Kidney capillary endothelial cell (primary cell): ENCODE measurements around the gene KIAA0513.

ENCODE experiments used
- DNase-seq: peaks from one replicate; pipeline ENCODE4 v3.0.0-alpha.2; 2018; ENCODE audit warnings: low spot score

Gene KIAA0513, protein sequence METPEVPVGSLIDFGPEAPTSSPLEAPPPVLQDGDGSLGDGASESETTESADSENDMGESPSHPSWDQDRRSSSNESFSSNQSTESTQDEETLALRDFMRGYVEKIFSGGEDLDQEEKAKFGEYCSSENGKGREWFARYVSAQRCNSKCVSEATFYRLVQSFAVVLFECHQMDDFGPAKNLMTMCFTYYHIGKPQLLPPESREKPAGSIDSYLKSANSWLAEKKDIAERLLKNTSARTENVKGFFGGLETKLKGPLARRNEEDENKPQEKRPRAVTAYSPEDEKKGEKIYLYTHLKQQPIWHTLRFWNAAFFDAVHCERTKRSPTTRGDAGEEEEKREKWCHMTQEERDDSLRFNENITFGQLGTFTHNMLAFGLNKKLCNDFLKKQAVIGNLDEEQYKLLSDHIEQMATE

DNA sequence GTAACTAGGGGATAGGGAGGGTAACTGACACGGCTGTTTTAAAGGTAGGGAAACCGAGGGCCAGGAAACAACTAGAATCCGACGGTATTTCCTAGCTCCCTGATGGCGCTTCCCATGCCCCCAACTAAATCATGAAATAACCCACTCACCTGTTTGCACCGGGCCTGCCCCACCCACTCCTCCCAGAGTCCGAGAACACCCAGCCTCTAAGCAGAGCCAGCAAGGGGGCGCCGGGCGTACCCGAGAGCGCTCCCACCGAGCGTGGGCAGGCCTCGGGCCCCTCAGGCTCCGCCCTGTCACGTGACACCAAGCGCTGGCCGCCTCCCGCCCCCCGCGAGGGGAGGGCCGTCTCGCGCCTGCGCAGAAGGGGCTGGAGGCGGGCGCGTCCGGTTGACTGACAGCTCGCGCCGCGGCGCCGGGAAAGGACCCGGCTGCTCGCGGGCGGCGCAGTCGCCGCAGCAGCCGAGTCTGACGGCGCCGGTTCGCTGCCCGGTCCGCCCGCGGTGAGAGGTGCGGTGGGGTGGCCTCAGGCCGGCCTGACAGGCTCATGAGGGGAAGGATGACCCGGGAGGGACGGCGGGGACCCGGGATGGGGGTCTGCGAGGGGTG is at the start of gene KIAA0513:
TSS of gene KIAA0513 (plus strand) at position 447 of the 609 bp plus-strand sequence. CDS start 39,277 bp downstream, outside the sequence.
- DNase-seq, result peak; percentile 93

DNA sequence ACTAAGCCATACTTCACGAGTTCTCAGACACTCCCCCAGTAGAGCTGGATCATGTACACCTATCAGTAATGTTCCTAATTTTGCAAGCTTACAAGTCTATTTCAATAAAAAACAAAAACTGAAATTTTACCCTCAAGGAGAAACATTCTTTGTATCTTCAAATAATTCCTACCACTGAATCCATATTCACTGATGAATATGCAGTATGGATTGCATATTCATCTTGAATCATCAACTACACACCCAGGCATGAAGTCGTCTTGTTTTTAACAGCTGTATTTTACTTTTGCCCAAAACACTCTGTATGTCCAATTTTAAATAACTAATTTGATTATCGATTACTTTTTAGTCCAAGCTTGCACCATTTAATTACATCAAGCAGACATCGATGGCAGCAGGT is 48.1 kb upstream of the KIAA0513 start:
- DNase-seq, result no peak

DNA sequence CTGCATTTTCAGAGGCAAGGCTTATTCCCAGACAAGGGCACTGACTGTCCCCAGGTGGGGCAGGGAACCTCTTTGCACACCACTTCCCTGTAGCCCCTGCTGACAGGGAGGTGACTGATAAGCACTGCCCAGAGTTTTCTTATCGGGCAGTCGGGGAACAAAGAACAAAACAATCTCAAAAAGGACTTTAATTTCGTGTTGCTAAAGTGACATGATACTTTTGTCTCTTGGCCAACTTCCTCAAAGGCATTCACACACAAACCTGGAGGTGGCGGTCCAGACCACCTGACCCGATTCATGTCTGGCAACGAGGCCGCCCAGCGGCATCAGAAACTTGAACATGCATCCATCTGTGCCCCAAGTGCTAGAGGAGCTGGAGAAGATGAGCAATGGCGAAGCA is 45.2 kb upstream of the KIAA0513 start:
- DNase-seq, result no peak

DNA sequence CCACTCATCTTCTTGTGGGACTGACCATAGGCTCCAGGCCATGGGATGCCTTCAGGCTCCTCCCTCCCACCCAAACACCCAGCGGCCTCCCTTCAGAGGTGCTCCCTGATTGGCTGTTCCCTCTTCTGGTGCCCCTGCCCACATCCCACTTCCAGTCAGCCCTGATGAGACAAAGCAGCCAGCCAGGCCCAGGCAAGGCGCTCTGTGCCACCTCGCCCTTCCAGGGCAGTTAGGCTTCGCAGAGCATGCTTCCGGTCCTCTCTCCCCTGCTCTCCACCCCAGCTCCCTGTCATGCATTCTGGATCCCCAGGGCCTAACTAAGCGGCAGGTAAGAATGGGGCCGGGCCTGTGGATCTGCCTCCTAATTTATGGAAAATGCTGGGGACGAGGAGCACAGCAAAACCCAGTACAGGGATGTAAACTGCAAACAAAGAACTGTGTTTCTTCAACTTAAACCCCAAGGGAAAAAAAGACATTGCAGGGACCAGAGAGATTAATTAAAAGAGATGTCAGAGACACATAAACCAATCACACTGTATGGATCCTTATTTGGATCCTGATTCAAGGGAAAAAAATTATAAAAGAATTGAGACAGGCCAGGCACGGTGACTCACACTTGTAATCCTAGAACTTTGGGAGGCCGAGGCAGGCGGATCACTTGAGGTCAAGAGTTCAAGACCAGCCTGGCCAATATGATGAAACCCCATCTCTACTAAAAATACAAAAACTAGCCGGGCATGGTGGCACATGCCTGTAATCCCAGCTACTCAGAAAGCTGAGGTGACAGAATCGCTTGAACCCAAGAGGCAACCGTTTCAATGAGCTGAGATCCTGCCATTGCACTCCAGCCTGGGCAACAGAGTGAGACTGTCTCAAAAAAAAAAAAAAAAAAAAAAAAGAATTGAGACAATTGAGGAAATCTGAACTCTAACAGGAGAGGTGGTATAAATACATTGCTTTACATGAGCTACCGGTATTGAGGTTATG is 42.2 kb upstream of the KIAA0513 start:
- no peak for DNase-seq

DNA sequence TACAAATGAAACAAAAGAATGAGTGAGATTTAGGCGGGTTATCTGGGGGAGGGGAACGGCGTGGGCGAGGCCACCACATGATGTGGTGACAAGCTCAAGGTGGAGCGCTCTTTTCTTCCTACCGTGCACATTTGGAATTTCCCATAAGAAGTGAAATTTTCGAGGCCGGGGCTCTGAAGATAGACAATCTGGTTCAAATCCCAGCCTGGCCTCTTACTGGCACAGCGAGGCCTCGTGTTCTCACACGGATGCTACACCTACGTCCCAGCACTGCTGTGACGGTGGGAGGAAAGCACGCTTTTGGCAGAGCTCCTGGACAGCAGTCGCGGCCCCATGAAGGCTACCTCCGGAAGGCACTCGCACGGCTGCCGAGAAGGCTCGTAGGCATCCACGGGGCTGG is 41.5 kb upstream of the KIAA0513 start:
- no peak for DNase-seq

DNA sequence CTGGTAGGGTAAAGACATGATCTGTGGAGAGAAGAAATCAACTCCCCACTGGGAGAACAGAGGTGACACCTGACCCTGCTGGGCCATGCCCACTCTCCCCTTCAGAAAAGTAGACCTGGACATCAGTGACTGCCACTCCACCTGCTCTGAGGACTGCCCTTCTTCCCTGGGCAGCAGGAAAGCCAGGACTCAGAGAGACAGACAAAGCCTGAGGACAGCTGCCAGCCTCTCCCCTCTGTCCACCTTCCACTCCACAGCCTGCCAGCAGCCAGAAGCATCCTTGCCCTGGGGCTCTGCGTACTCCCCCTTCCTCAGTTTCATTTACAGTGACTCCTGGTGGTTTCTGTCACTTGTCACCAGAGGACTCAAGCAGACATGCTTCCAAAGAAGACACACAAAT is 40.7 kb upstream of the KIAA0513 start:
- no peak for DNase-seq

DNA sequence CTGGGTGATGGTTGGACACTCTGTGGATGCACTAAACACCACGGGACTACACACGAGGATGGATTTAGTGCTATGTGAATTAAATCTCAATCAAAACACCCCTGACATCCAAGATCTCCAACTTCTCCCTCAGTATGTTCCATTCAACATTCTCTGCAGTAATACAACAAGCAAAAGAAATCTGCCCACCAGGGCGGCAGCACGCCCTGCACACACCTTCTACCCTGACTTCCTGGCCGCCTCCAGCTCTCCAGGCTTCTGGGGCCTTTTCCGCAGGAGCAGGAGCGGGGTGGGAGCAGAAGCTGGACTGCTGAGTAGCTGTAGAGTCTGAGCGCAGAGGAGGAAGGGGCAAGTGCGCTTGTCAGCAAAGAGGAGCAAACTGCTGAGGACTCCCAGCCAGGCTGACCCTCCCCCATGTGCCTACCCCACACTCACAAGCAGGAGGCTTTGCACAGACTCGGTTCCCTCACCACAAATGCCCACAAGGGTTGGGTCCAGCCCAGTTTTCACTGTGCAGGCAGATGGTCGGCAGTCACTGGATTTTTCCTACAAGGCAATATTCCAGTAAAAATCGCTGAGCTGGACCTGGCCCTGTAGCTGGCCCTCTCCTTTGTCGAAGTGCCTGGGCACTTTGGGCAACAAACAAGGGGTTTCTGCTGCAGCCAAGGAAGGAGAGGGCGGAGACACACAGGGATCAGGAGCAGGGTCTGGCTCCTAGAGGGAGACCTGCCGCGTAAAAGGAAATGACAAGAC is 39.1 kb upstream of the KIAA0513 start:
- DNase-seq, result no peak

DNA sequence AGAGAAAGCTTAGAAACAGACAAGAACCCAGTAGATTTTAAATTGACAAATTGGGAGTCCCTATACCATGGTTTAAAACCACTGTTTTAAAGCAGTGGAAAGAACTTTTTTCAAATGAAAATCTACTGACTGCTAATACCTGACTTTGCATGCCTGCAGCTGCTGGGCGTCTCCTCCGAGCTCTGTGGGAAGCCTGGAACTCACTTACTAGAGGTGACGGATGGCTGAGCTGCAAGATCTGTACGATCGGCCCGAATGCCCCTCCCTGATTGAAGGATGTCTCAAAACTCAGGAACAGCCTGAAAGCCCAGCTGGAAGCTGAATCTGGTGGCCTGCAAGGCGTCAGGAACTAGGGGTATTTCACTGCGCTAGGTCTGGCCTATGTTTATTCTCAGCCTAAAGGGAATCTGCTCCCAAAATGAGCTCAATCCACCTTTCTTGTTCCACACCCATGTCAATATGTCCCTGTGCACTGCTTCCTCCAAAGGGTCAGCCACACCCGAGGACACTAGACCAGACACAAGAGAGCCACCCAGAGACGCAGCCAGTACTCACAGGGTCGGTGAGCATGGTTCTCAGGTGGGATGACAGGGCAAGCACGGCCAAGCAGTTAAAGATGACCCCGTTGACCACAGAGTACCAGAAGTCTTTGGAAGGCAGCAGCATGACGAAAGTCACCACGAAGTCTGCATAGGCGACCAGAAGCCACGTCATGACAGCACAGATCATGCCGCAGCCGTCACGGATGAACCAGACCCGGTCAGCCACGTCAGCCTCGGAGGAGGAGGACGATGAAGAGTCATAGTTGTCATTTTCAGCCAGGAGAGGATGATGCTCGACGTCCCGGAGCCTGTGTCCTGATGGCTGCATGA is 37.6 kb upstream of the KIAA0513 start:
- DNase-seq, result no peak

DNA sequence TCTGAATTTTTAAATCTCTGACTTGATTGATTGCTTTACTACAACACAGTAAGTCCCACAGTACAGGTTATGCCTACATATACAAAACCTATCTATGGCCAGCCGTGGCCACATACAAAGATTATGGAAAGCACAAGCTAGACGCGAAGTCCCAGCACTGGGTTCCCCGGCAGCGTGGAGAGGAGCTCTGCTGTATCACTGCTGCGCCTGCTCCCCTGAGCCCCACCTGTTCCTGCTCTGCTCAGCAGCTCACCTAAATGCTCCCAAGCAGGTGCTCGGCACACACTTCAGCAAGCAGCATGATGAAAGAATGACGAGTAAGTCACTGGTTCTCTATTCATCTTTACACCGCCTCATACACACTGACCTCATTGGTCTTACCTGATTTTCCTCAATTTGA is 36.8 kb upstream of the KIAA0513 start:
- DNase-seq, result no peak

DNA sequence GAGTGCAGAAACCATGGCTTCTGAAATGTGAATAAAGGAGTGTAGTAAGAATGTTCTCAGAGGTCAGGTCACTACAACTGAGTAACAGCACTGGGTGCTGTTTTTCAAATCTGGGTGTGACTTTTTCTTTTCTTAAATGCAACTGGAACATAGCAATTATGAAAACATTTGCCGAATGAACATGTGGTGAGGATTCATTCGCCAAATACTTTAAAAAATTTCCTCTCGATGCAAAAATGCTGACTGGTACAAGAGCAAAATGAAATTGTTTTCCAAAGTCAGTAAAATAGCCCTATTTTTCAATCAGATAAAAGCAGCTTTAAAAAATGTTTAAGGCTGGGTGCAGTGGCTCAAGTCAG is 34.9 kb upstream of the KIAA0513 start:
- no peak for DNase-seq

DNA sequence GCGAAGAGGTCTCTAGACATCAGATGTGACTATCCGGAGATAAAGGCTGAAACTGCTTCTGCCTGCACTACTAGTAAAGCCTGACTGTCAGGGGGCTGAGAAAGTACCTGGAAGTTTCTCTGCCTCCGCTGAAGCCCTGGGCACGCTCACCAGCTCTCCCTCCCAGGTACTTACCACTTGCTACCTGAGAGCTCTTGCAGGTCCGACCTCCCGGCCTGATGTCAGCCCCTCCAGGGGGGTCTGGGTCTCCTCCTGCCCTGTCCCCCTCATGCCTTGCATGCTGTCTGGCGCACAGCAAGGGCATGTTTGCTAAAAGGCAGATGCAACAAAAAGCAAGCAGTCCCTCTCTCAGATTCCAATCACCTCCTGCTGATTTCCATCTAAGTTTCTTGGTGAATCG is 33.7 kb upstream of the KIAA0513 start:
- DNase-seq, result no peak

DNA sequence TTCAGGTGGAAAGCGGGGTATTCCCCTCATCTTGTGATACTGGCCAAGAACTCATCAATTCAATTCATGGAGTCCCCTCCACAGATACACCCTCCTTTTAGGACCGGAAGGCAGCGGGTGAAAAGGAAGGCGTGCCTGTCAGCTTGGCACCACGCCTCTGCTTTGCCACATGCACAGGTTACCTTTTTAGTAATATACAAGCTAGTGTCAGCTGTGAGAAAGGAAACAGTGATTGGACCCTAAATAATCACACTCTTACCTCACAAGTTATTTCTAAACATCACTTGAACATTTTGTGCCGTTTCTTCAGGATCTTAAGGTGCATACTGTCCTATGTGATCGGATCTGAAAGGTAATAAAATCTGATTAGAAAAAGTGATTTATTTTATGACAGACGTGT is 31.9 kb upstream of the KIAA0513 start:
- no peak for DNase-seq

DNA sequence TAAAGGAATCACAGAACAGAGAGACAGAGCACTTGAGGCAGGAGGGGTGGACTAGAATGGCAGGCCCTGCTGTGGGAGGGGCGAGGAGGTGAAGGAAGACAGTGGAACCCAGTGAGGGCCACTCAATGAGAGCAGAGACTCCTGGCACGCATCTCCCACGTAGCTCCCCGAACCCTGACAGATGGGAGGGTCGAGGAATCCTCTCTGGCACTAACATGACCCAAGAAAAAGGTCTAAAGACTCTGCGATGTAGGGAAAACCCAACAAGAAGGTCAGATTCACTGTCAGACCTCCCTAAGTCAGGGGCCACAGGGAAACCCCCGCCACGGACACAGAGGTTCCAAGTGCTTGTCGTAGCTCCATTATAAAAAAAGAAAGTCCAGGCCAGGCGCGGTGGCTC is 31.2 kb upstream of the KIAA0513 start:
- no peak for DNase-seq

DNA sequence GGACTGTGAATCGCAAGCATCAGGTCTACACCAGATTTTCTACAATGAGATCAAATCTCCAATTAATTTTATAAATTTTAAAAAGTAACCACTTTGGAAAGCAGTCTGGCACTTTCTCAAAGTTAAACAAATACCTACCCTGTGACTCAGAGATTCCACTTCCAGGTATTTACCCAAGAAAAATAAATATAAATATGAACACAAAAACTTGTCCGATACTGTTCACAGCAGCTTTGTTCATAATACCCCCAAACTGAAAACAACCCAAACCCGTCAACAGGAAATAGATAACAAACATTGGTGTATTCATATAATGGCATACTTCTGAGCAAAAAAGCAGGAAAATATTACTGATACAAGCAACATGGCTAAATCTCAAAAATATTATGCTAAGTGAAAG is 28.4 kb upstream of the KIAA0513 start:
- DNase-seq, result no peak

DNA sequence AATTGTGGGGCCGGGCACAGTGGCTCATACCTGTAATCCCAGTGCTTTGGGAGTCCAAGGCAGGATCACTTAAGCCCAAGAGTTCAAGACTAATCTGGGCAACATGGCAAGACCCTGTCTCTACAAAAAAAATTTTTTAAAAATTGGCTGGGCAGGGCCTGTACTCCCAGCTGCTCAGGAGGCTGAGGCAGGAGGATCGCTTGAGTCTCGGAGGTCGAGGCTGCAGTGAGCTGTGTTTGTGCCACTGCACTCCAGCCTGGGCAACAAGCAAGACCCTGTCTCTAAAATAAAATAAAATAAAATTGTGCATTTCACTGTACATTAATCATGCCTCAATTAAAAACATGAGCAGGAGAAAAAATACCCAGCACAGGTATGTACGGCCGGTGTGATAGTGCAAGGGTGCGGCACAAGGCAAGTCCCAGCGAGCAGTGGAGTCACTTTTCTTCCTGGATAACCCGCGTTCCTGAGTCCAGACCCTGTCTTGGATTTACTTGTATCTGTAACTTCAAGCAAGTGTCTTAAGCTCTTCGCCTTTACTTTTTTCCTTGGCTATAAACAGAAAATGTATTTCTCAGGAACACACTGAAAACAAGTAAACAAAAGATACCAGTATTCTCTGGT is 27.6 kb upstream of the KIAA0513 start:
- no peak for DNase-seq

DNA sequence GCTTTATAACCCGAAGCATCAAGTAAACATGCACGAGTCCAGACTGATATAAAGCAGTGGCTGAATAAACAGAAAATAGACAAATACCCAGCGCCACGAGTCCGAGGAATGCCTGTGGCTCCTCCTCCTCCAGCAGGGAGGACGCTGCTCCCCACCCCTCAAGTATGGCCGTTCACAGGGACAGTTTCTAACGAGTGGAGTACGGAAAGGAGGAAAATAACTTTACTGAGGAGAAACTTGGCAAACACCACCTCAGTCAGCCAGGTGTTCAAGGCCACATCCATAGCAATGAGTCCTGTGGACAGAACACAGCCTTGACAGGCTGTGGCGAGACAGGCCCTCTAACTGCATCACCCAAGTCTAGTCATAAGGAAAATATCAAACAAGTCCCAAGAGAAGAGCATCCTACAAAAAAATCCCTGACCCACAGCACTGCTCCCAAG is 25.5 kb upstream of the KIAA0513 start:
- DNase-seq, result no peak

DNA sequence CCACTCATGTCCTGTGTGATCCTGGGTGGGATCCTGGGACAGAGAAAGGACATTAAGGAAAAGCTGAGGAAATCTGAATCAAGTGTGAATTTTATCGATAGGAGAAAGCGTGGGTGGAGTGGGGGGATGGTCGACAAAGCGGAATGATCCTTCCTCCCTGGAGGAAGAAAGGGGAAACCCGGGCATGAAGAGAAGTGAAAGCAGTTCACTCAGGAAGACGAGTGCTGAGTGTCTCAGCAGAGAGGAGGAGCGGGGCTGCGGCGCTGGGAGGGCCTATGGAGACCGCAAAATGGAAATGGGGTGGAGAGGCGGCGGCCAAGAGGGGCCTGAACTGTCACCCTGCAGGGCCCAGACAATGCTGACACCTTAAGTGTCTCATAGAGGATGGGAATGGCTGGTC is 25.0 kb upstream of the KIAA0513 start:
- DNase-seq, result no peak

DNA sequence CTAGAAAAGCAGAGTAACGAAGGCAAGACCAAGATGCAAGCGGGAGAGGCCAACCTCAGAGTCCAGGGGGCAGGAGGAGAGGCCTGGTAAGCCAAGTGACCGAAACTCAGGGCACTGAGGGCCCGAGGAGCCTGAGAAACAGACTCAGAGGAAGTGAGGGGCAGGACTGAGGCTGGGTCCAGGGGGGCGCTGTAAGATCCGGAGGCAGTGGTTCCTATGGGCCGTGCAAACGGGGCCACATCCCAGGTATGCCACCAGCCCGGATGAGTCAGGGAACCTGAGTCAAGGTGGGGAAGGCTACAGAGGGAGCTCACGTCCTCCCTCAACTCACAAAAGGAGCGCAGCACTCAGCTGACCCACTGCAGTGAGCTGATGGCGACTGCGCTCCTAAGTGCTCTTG is 24.5 kb upstream of the KIAA0513 start:
- DNase-seq, result no peak

DNA sequence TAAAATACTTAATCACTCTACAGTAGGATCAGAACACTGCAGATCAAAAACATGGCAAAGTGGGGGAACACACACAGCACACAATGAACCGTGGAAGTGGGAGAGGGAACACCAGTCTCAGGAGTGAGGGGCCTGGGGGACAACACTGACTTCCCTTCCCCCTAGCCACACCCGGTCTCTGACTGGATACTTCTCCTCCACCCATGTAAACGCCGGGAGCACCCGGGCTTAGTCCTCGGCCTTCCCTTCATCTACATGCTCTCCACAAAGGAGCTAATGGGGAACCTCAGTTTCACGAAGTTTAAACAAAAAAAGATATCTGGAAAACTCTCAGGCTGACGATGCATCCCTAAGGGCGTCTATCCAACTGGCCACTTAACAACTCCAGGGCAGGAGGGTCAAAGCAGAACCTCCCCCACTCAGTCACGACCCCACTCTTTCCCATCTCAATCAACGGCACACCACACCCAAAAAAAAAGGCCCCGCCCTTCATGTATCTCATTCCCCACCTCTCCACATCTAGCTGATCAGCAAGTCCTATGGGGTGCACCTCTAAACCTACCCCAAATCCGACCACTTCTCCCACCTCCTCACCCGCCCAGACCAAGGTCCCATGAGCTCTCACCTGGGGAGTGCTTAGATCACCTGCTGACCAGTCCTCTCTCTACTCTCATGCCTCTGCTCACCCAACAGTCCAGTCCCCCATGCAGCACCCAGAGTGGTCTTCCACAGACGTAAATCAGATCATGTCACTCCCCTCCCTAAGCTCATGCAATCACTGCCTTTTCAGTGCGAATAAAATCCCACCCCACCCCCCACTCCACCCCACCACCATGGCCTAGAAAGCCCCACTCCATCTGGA is 23.6 kb upstream of the KIAA0513 start:
- no peak for DNase-seq
